Pancreas (tissue), 10 donors: ENCODE data around the gene NIN. TPM values are rescaled to one million over a fixed set of nuclear protein-coding genes. Genes with fewer than 3 reads are reported as not detected.

ENCODE experiments used
- ATAC-seq, 4 donors: fragments of 200-7000 bp; cut with Tn5 transposase; one replicate each; pipeline versions ENCODE4 v1.8.0 to v1.9.1; 2020; ENCODE audit warnings: mild to moderate bottlenecking in 4 of 4, moderate library complexity in 4 of 4
- DNase-seq, 6 donors: peaks; one replicate each; pipeline ENCODE4 v3.0.0-alpha.2; 2020
- FAIRE-seq: peaks from 2 replicates; lab custom pipeline; 2012; peaks lifted over from hg19 to GRCh38; lab: Jason Lieb, UNC
- H3K27ac ChIP-seq, 4 donors: fragments of 200-600 bp; sonication (generic); 1 replicate in 3 of 4; 2 replicates in 1 of 4; pipeline versions ENCODE4 v1.5.0 to v1.8.0; 2020
- H3K27me3 ChIP-seq, 4 donors: fragments of 200-600 bp; one replicate each; pipeline ENCODE4 v1.8.0; 2021
- H3K36me3 ChIP-seq, 3 donors: fragments of 200-600 bp; sonication (generic) in 1 of 3; one replicate each; pipeline versions ENCODE4 v1.5.0 to v1.8.0; 2020 to 2021
- H3K4me1 ChIP-seq, 3 donors: fragments of 200-600 bp; one replicate each; pipeline ENCODE4 v1.8.0; 2021
- H3K4me3 ChIP-seq, 4 donors: fragments of 200-600 bp; sonication (generic) in 2 of 4; one replicate each; pipeline versions ENCODE4 v1.5.0 to v1.8.0; 2020 to 2021
- H3K9me3 ChIP-seq, 4 donors: fragments of 200-600 bp; one replicate each; pipeline ENCODE4 v1.8.0; 2021
- CTCF ChIP-seq, 4 donors: fragments of 200-600 bp; sonication (generic) in 3 of 4; IDR thresholded peaks; one replicate each; pipeline versions ENCODE4 v1.5.0 to v1.8.0; 2021; ENCODE audit warnings: antibody characterized with exemption in 4 of 4
- WGBS, 2 donors: extraction: QIAGEN DNeasy Blood & Tissue Kit; methylation state at CpG; one replicate each; pipeline ENCODE4 v1.1.7; 2013; 5-methylcytosine and 5-hydroxymethylcytosine counted together
- intact Hi-C, 3 donors: fragments of 100-400 bp; cut with DNase I; formaldehyde crosslinking; loops; one replicate each; pipeline versions ENCODE4 v1.11.1 to v1.14.2; 2022
- polyA plus RNA-seq, 2 donors: library from polyadenylated mRNA; stranded (reverse); fragments of 200-250 nt; gene quantifications; one replicate each; pipeline ENCODE4 v1.2.3, GENCODE V29; 2013
- total RNA-seq, 6 donors: library from RNA; stranded (reverse); fragmentation: NEBNext Ultra II Directional in 4 of 6; extraction: Animal tissue kit (Norgen Biotek cat#: 25700) in 4 of 6; gene quantifications; one replicate each; pipeline versions ENCODE4 v1.2.1 to v1.2.4, GENCODE V29; 2021 to 2023
- donor health status: healthy with polysubstance abuse.
- donor health status: DM: no; HTN: no; CAD: no; lungs with moderate emphysema.
- donor health status: DM: no; HTN: no; CAD: no.
- donor health status: control.
- donor health status: control.
- donor health status: Bipolar disorder and iron deficiency.
- donor health status: DM: yes; HTN: yes; CAD: no.
- donor health status: DM: no; HTN: no; CAD: no.
- donor health status: DM: no; HTN: no; CAD: no.
- donor health status: DM: yes; HTN: yes; CAD: no.

NIN gene
- total and polyA plus RNA-seq, 8 donors: 3.1 to 17.9 (median 8.5) TPM

- Histone ChIP-seq H3K4me1 (peaks cover 0 to 5% (median 0%) of the 10 kb centered on the region in 3 donors), H3K9me3 (no peaks in the 10 kb centered on the region), H3K27ac (no peak overlapping the region), H3K36me3 (no peaks in the 10 kb centered on the region), H3K27me3 (no peaks in the 10 kb centered on the region), H3K4me3 (no peak overlapping the region)
- FAIRE-seq: no peak
- no peak for TF ChIP-seq CTCF (IDR thresholded peaks at IDR 0.05)
- WGBS, 2 donors: 37 to 38% methylated on average over 3 of the region's 3 CpGs
- ATAC-seq: peak in 3 of 4 donors; percentile 34 to 49 (median 46)
- intact Hi-C loops: no loop called here
- DNase-seq: no peak
Observed at GRCh38 chr14:50741567-50741966, 89.4 kb downstream of the NIN start.

- peak in 2 of 4 donors; percentile 38 to 57 for ATAC-seq
- TF ChIP-seq CTCF (IDR thresholded peaks at IDR 0.05): no peak
- H3K9me3 ChIP-seq: no peaks in the 10 kb centered on the region
- FAIRE-seq: no peak
- no peaks in the 10 kb centered on the region for H3K36me3 ChIP-seq
- no peak overlapping the region for H3K27ac ChIP-seq
- no peak for DNase-seq
- H3K4me1 ChIP-seq: peaks cover 0 to 5% (median 0%) of the 10 kb centered on the region in 3 donors
- no peak overlapping the region for H3K4me3 ChIP-seq
- intact Hi-C loops: no loop called here
- H3K27me3 ChIP-seq: no peaks in the 10 kb centered on the region
Observed at GRCh38 chr14:50740856-50741255, 90.1 kb downstream of the NIN start.

GRCh38 chr14:50739186-50739585, 91.8 kb downstream of the NIN start:
- Histone ChIP-seq H3K27ac (no peak overlapping the region), H3K4me1 (peaks cover 0 to 11% (median 0%) of the 10 kb centered on the region in 3 donors), H3K27me3 (no peaks in the 10 kb centered on the region), H3K9me3 (no peaks in the 10 kb centered on the region), H3K4me3 (no peak overlapping the region), H3K36me3 (no peaks in the 10 kb centered on the region)
- intact Hi-C loops: no loop called here
- 88 to 89% methylated on average over 4 of the region's 4 CpGs for WGBS, 2 donors
- TF ChIP-seq CTCF (IDR thresholded peaks at IDR 0.05): no peak
- no peak for DNase-seq
- no peak for FAIRE-seq
- ATAC-seq: no peak

GRCh38 chr14:50736932-50737419, 94.0 kb downstream of the NIN start:
- TF ChIP-seq CTCF (IDR thresholded peaks at IDR 0.05): no peak
- no peaks in the 10 kb centered on the region for H3K36me3 ChIP-seq
- no peak for ATAC-seq

GRCh38 chr14:50734950-50735695, 95.8 kb downstream of the NIN start:
- DNase-seq (no peak), FAIRE-seq (no peak), ATAC-seq (peak in 3 of 4 donors; percentile 39 to 72 (median 47))
- peak in 1 of 4 donors; percentile 9 for TF ChIP-seq CTCF (IDR thresholded peaks at IDR 0.05)
- Histone ChIP-seq H3K36me3 (no peaks in the 10 kb centered on the region), H3K4me3 (no peak overlapping the region), H3K27me3 (no peaks in the 10 kb centered on the region), H3K4me1 (peaks cover 0 to 7% (median 0%) of the 10 kb centered on the region in 3 donors), H3K27ac (peak overlapping the region in 2 of 4 donors; percentile 1 to 15), H3K9me3 (no peaks in the 10 kb centered on the region)
- WGBS, 2 donors: 52 to 68% methylated on average over 4 of the region's 4 CpGs
- intact Hi-C loops: no loop called here

More at GRCh38 chr14:50736932-50737419, 94.0 kb downstream of the NIN start:
- no peak overlapping the region for H3K4me3 ChIP-seq
- no peaks in the 10 kb centered on the region for H3K9me3 ChIP-seq
- no peaks in the 10 kb centered on the region for H3K27me3 ChIP-seq
- intact Hi-C loops: no loop called here
- DNase-seq (no peak), FAIRE-seq (no peak)
- peaks cover 0 to 11% (median 0%) of the 10 kb centered on the region in 3 donors for H3K4me1 ChIP-seq
- H3K27ac ChIP-seq: no peak overlapping the region
- WGBS, 2 donors: 85 to 93% methylated on average over 6 of the region's 6 CpGs
